ENCODE results near the gene MICU1. TPM values are rescaled to one million over a fixed set of nuclear protein-coding genes. Genes with fewer than 3 reads are reported as not detected.

The MICU1 gene
- total RNA-seq, 4 donors from 2014 or later, result 31.7 to 82.5 (median 37.1) TPM

GRCh38 chr10:72509941-72510340 lies 115.9 kb downstream of the MICU1 start:
- H3K36me3 ChIP-seq, result no peaks in the 10 kb centered on the region
- TF ChIP-seq, protein P1, sequence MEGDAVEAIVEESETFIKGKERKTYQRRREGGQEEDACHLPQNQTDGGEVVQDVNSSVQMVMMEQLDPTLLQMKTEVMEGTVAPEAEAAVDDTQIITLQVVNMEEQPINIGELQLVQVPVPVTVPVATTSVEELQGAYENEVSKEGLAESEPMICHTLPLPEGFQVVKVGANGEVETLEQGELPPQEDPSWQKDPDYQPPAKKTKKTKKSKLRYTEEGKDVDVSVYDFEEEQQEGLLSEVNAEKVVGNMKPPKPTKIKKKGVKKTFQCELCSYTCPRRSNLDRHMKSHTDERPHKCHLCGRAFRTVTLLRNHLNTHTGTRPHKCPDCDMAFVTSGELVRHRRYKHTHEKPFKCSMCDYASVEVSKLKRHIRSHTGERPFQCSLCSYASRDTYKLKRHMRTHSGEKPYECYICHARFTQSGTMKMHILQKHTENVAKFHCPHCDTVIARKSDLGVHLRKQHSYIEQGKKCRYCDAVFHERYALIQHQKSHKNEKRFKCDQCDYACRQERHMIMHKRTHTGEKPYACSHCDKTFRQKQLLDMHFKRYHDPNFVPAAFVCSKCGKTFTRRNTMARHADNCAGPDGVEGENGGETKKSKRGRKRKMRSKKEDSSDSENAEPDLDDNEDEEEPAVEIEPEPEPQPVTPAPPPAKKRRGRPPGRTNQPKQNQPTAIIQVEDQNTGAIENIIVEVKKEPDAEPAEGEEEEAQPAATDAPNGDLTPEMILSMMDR (IDR thresholded peaks at IDR 0.05), result no peak
- TF ChIP-seq POLR2A (IDR thresholded peaks at IDR 0.05), result no peak
- H3K9me3 ChIP-seq, result no peaks in the 10 kb centered on the region
- H3K27ac ChIP-seq, result no peak overlapping the region
- no peak overlapping the region for H3K4me3 ChIP-seq
- no peak for DNase-seq
- H3K27me3 ChIP-seq, result no peaks in the 10 kb centered on the region
- H3K4me1 ChIP-seq, result no peaks in the 10 kb centered on the region

- Histone ChIP-seq H3K9me3 (no peaks in the 10 kb centered on the region), H3K4me1 (no peaks in the 10 kb centered on the region)
- DNase-seq, result no peak
These were observed 116.6 kb downstream of the MICU1 start for GRCh38 chr10:72509206-72509799.

DNA sequence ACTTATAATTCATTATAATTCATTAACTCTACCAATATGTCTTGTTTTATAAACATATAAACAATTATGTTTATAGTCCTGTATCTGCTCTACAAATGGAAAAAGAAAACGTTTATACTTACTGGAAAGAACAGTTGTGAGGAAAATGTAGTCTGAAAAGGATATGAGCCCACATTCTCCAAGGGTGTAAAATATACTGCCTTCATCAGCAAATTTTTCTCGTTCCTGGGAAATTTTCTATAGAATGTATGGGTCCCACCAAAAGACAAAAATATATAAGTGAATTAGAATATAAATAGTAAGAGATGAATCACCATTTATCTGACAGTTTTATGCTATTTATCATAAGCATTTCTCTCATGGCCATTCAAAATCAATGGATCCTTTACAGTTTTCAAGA lies 117.8 kb downstream of the MICU1 start:
- Histone ChIP-seq H3K4me3 (no peak overlapping the region), H3K27me3 (no peaks in the 10 kb centered on the region), H3K9me3 (no peaks in the 10 kb centered on the region), H3K27ac (no peak overlapping the region), H3K4me1 (no peaks in the 10 kb centered on the region), H3K36me3 (no peaks in the 10 kb centered on the region)
- no peak for DNase-seq
- TF ChIP-seq, protein P1 (IDR thresholded peaks at IDR 0.05), result no peak
- no peak for TF ChIP-seq POLR2A (IDR thresholded peaks at IDR 0.05)

More at GRCh38 chr10:72509206-72509799, 116.6 kb downstream of the MICU1 start:
- H3K36me3 ChIP-seq, result no peaks in the 10 kb centered on the region
- TF ChIP-seq, protein P1 (IDR thresholded peaks at IDR 0.05), result no peak
- TF ChIP-seq POLR2A (IDR thresholded peaks at IDR 0.05), result no peak
- no peak overlapping the region for H3K4me3 ChIP-seq
- no peaks in the 10 kb centered on the region for H3K27me3 ChIP-seq
- no peak overlapping the region for H3K27ac ChIP-seq

- Histone ChIP-seq H3K9me3 (no peaks in the 10 kb centered on the region), H3K36me3 (no peaks in the 10 kb centered on the region), H3K4me1 (no peaks in the 10 kb centered on the region), H3K4me3 (no peak overlapping the region), H3K27ac (no peak overlapping the region), H3K27me3 (no peaks in the 10 kb centered on the region)
- TF ChIP-seq, protein P1 (IDR thresholded peaks at IDR 0.05), result no peak
- no peak for TF ChIP-seq POLR2A (IDR thresholded peaks at IDR 0.05)
- no peak for DNase-seq
These were observed 119.4 kb downstream of the MICU1 start for GRCh38 chr10:72506474-72506873.

- no peak overlapping the region for H3K27ac ChIP-seq
- no peak for TF ChIP-seq POLR2A (IDR thresholded peaks at IDR 0.05)
- TF ChIP-seq, protein P1 (IDR thresholded peaks at IDR 0.05), result no peak
- no peaks in the 10 kb centered on the region for H3K27me3 ChIP-seq
- no peak for DNase-seq
- H3K36me3 ChIP-seq, result no peaks in the 10 kb centered on the region
- no peaks in the 10 kb centered on the region for H3K4me1 ChIP-seq
- no peaks in the 10 kb centered on the region for H3K9me3 ChIP-seq
- no peak overlapping the region for H3K4me3 ChIP-seq
These were observed 120.4 kb downstream of the MICU1 start for GRCh38 chr10:72505435-72505834.
